GM20431 (cell line): ENCODE results near the gene PPP1R1A.

ENCODE experiments used
- in situ Hi-C: fragments of 300-500 bp; cut with MseI, MboI; formaldehyde crosslinking; loops from one replicate; pipeline ENCODE4 v1.15.0; 2020; ENCODE audit warnings: low sequenced_read_pairs; ENCODE audit not compliant: unreplicated experiment

The PPP1R1A gene

DNA sequence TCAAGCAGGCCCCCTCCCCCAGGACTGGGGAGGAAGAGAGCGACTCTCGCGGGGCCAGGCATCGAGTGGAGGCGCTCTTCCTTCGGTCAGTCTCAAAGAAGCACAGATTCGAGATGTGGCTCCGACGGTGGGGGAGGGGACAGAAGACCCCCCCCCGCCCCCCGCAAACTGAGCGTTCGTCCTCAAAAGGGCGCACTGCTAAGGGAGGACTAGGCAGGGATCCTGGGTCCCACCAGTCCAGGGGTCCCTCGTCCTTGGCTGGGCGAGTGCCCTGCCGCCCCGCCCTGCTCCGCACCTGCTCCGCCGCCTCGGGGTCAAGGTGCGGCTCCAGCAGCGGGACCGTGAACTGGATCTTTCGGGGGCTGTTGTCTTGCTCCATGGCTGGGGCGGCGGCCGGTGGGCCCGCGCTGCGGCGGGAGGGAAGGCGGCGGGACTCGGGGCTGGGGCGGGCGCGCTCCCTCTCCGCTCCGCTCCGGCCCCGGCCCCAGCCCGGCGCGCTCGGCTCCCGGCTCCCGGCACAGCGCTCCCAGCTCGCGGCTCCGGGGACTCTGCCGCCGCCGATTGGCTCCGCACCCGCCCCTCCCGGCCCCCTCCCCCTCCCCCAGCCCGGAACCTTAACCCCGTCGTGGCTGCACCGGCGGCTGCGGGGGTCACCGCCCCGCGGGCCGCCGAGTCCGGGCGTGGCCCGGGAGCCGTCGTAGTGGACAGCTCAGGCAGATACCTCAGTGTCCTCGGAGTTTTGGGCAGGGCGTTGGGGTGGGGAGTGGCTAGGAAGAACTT is at the start of gene PPP1R1A:
Gene PPP1R1A, minus strand, starts transcription at position 550 of the 780 bp plus-strand sequence. Its CDS starts 171 bp downstream, at position 379.
- in situ Hi-C loops: no loop called here

GRCh38 chr12:54634795-54635194 is 46.3 kb upstream of the PPP1R1A start, which contains the start of gene LACRT:
LACRT (minus strand) TSS chr12:54634895; CDS start chr12:54634841, 54 bp downstream.
- in situ Hi-C loops: no loop called here

GRCh38 chr12:54631988-54632728 is 43.7 kb upstream of the PPP1R1A start:
- in situ Hi-C loops: no loop called here

GRCh38 chr12:54631551-54631950 is 43.1 kb upstream of the PPP1R1A start:
- in situ Hi-C loops: no loop called here

DNA sequence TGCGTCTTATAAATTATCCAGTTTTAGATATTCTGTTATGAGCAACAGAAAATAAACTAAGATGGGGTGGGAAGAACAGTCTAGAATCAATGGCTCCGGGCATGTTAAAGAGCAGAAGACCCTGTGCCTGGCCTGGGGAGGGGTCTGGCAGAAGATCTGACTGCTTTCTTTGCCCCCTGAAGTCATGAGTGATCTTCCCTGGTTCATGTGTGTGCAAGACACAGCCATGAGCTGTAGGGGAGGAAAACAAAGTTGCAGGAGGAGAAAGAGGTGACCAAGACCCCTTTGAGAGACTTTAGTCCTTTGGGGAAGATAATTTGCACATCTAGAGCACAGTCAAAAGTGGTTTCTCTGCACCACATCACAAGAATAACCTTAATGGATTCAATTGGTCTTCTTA is 41.5 kb upstream of the PPP1R1A start:
- in situ Hi-C loops: no loop called here

DNA sequence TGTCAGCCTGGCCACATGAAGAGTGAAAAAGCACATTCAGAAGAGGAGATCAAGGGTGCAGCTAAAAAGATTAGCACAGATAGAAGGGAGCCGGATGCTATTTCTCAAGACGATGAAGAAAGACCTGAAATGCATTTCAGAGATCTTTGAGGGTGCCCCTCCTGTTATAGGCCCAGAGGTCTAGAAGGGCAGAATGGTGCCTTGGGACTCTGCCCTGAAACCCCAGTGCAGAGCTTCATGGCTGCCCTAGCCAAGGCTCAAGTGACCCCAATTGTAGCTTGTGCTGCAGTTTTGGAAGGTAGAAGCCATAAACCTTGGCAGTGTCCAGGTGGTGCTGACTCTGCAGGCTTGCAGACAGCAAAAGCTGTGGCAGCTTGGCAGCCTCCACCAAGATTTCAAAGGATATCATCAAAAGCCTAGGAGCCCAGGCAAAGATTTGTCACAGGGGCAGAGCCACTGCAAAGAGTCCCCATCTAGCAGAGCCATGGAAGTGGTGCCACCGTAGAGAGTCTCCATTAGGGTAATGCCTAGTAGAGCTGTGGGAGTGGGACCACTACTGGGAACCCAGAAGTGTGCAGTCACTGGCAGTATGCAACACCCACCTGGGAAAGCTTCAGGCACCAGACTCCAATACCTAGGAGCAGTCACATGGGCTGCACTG is 39.9 kb upstream of the PPP1R1A start:
- in situ Hi-C loops: no loop called here

- in situ Hi-C loops: no loop called here
Observed at GRCh38 chr12:54627304-54627703, 38.8 kb upstream of the PPP1R1A start.

DNA sequence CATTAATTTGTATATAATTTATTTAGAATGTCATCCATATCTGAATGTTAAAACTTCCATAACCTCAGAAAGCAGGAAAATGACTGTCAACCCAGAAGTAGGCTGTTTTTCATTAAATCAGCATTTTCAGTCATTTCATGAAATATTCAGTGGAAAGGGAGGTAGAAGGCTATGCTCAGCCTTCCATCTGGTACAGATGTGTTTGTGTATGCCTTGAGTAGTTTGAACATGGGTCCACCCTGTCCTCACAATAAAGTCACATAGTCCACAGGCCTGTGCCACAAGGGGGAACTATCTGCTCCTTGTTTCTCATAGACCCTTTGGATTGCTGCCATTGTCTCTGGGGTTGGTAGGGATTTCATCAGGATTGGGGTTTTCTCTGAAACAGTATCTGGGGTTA is 37.1 kb upstream of the PPP1R1A start:
- in situ Hi-C loops: no loop called here

DNA sequence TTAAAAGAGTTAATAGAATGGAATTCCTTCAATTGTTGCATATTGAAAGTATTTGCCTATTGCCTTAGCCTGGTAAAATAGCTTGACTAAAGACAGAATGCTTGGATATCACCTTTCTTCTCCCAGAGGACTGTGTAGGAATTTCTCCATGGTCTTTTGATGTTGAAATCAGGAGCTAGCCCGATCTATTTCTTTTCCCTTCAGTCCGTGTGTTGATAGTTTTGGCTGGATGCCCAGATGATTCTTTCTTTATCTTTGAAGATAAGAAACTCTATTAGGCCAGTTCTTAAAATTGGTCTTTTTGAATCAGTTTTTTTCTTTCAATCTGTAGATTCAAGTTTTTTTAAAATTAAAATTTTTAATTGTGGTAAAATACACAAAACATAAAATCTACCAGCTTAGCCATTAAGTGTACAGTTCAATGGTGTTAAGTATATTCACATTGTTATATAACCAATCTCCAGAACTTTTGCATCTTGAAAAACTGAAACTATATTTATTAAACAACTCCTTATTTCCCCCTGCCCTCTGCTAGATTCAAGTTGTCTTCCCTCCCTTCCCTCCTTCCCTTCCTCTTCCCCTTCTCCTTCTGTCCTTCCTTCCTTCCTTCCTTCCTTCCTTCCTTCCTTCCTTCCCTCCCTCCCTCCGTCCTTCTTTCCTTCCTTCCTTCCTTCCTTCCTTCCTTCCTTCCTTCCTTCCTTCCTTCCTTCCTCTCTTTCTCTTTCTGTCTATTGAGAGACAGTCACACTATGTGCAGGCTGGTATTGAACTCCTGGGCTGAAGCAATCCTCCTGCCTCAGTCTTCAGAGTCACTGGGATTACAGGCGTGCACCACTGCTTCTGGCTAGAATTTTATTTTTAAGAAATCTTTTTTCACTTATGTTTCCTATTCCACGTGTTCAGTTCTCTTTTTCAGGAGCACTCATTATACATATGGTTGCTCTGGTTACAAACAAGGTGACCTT is 36.1 kb upstream of the PPP1R1A start:
- in situ Hi-C loops: no loop called here

GRCh38 chr12:54622463-54623183 is 34.2 kb upstream of the PPP1R1A start:
- in situ Hi-C loops: no loop called here

- in situ Hi-C loops: no loop called here
Observed at GRCh38 chr12:54616933-54617680, 28.6 kb upstream of the PPP1R1A start.

GRCh38 chr12:54612225-54612750 is 23.8 kb upstream of the PPP1R1A start:
- in situ Hi-C loops: no loop called here

DNA sequence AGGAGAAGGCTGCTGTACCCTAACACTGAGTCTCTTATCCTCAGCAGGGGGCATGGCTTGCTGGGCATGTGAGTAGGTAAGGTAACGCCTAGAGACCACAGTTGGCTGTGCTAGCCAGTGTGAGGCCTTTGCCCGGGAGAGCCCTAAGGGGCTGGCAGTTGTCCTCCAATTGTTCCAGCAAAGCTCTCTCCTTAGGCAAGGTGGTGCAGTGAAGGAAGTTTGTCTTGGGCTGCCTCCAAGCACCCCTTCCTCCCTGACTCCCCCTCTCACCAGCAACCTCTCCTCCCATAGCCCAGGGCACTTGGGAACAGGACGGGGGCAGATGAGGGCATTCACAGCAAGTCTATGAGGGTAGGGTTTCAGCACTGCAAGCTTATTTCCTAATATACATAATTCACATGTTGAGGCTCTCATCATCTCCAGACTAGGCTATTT is 23.3 kb upstream of the PPP1R1A start:
- in situ Hi-C loops: no loop called here

DNA sequence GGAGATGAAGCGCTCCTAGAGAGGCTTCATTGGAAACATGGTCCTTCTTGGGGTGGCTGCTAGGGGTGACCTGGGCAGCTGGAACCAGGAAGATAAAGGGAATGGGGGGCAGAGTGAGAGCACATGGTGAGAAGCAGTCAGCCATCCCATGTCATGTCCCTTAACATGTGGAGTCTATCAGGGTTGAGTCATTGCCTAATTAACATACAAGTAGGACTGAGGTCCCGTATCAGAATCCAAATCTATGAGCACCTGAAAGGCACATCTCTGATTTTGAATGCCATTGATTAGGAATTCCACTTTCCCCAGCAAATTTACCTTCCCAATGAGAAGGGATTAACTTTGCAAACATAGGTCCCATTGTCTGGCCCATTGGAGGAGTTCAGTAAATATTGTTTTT is 20.3 kb upstream of the PPP1R1A start:
- in situ Hi-C loops: no loop called here

DNA sequence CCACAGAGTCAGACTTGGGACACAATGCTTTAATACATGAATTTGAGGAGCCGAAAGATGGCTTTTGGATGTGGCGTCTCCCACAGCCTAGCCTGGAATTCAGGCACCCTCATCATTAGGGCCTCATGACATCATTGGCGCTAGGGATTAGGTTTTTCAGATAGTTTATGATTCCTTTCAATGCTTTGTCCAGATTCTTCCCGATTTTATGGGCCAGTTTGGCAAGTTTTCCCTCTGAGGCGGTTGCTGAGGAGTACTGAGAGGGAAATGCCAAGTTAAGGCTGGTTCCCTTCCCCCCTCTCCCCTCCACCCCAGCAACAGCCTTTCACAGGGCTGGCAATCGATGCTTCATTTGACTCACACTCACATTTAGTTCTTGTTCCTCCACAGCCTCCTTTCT is 19.7 kb upstream of the PPP1R1A start:
- in situ Hi-C loops: no loop called here

GRCh38 chr12:54606556-54606955 is 18.1 kb upstream of the PPP1R1A start:
- in situ Hi-C loops: no loop called here

- in situ Hi-C loops: no loop called here
Observed at GRCh38 chr12:54605138-54605970, 16.9 kb upstream of the PPP1R1A start.
